ENCODE data around the gene ECHS1.

DNA sequence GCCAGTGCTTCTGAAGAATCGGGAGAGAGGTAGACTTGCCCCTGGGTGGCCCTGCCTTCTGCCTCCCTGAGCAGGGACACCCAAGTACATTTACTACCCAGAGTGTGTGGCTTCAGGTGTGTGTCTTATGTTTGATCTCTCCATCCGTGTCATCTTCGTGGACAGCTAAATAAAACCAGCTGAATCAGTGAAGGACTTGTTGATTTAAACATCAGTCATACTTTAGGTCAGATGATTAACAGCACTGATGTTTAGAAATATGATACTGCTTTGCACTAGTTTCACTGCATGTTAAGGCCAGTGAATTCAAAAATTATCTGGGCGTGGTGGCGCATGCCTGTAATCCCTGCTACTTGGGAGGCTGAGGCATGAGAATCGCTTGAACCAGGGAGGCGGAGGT is 24.8 kb upstream of the ECHS1 start:
- TF ChIP-seq, protein P1, sequence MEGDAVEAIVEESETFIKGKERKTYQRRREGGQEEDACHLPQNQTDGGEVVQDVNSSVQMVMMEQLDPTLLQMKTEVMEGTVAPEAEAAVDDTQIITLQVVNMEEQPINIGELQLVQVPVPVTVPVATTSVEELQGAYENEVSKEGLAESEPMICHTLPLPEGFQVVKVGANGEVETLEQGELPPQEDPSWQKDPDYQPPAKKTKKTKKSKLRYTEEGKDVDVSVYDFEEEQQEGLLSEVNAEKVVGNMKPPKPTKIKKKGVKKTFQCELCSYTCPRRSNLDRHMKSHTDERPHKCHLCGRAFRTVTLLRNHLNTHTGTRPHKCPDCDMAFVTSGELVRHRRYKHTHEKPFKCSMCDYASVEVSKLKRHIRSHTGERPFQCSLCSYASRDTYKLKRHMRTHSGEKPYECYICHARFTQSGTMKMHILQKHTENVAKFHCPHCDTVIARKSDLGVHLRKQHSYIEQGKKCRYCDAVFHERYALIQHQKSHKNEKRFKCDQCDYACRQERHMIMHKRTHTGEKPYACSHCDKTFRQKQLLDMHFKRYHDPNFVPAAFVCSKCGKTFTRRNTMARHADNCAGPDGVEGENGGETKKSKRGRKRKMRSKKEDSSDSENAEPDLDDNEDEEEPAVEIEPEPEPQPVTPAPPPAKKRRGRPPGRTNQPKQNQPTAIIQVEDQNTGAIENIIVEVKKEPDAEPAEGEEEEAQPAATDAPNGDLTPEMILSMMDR (conservative IDR thresholded peaks at IDR 0.05; ENCODE audit: low read depth in 2 of 2) = no peak
- TF ChIP-seq EZH2phosphoT487 (IDR thresholded peaks at IDR 0.05; ENCODE audit: unreplicated experiment) (no peak), POLR2AphosphoS5 (IDR thresholded peaks at IDR 0.05; ENCODE audit: low read depth) (no peak), EZH2 (IDR thresholded peaks at IDR 0.05; ENCODE audit: low read depth, unreplicated experiment) (no peak), CREB1 (CRISPR knock-in tag; IDR thresholded peaks at IDR 0.05; ENCODE audit: low read depth) (no peak), ZNF114 (CRISPR knock-in tag; IDR thresholded peaks at IDR 0.05) (no peak), ZNF331 (CRISPR knock-in tag; IDR thresholded peaks at IDR 0.05; ENCODE audit: low read depth) (no peak)
- TF ChIP-seq, protein P2, sequence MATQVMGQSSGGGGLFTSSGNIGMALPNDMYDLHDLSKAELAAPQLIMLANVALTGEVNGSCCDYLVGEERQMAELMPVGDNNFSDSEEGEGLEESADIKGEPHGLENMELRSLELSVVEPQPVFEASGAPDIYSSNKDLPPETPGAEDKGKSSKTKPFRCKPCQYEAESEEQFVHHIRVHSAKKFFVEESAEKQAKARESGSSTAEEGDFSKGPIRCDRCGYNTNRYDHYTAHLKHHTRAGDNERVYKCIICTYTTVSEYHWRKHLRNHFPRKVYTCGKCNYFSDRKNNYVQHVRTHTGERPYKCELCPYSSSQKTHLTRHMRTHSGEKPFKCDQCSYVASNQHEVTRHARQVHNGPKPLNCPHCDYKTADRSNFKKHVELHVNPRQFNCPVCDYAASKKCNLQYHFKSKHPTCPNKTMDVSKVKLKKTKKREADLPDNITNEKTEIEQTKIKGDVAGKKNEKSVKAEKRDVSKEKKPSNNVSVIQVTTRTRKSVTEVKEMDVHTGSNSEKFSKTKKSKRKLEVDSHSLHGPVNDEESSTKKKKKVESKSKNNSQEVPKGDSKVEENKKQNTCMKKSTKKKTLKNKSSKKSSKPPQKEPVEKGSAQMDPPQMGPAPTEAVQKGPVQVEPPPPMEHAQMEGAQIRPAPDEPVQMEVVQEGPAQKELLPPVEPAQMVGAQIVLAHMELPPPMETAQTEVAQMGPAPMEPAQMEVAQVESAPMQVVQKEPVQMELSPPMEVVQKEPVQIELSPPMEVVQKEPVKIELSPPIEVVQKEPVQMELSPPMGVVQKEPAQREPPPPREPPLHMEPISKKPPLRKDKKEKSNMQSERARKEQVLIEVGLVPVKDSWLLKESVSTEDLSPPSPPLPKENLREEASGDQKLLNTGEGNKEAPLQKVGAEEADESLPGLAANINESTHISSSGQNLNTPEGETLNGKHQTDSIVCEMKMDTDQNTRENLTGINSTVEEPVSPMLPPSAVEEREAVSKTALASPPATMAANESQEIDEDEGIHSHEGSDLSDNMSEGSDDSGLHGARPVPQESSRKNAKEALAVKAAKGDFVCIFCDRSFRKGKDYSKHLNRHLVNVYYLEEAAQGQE (IDR thresholded peaks at IDR 0.05; ENCODE audit: unreplicated experiment) = no peak
- TF ChIP-seq, protein P3, sequence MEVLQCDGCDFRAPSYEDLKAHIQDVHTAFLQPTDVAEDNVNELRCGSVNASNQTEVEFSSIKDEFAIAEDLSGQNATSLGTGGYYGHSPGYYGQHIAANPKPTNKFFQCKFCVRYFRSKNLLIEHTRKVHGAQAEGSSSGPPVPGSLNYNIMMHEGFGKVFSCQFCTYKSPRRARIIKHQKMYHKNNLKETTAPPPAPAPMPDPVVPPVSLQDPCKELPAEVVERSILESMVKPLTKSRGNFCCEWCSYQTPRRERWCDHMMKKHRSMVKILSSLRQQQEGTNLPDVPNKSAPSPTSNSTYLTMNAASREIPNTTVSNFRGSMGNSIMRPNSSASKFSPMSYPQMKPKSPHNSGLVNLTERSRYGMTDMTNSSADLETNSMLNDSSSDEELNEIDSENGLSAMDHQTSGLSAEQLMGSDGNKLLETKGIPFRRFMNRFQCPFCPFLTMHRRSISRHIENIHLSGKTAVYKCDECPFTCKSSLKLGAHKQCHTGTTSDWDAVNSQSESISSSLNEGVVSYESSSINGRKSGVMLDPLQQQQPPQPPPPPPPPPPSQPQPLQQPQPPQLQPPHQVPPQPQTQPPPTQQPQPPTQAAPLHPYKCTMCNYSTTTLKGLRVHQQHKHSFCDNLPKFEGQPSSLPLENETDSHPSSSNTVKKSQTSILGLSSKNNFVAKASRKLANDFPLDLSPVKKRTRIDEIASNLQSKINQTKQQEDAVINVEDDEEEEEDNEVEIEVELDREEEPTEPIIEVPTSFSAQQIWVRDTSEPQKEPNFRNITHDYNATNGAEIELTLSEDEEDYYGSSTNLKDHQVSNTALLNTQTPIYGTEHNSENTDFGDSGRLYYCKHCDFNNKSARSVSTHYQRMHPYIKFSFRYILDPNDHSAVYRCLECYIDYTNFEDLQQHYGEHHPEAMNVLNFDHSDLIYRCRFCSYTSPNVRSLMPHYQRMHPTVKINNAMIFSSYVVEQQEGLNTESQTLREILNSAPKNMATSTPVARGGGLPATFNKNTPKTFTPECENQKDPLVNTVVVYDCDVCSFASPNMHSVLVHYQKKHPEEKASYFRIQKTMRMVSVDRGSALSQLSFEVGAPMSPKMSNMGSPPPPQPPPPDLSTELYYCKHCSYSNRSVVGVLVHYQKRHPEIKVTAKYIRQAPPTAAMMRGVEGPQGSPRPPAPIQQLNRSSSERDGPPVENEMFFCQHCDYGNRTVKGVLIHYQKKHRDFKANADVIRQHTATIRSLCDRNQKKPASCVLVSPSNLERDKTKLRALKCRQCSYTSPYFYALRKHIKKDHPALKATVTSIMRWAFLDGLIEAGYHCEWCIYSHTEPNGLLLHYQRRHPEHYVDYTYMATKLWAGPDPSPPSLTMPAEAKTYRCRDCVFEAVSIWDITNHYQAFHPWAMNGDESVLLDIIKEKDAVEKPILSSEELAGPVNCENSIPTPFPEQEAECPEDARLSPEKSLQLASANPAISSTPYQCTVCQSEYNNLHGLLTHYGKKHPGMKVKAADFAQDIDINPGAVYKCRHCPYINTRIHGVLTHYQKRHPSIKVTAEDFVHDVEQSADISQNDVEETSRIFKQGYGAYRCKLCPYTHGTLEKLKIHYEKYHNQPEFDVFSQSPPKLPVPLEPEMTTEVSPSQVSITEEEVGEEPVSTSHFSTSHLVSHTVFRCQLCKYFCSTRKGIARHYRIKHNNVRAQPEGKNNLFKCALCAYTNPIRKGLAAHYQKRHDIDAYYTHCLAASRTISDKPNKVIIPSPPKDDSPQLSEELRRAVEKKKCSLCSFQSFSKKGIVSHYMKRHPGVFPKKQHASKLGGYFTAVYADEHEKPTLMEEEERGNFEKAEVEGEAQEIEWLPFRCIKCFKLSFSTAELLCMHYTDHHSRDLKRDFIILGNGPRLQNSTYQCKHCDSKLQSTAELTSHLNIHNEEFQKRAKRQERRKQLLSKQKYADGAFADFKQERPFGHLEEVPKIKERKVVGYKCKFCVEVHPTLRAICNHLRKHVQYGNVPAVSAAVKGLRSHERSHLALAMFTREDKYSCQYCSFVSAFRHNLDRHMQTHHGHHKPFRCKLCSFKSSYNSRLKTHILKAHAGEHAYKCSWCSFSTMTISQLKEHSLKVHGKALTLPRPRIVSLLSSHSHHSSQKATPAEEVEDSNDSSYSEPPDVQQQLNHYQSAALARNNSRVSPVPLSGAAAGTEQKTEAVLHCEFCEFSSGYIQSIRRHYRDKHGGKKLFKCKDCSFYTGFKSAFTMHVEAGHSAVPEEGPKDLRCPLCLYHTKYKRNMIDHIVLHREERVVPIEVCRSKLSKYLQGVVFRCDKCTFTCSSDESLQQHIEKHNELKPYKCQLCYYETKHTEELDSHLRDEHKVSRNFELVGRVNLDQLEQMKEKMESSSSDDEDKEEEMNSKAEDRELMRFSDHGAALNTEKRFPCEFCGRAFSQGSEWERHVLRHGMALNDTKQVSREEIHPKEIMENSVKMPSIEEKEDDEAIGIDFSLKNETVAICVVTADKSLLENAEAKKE (CRISPR knock-in tag; IDR thresholded peaks at IDR 0.05) = no peak

Data from GM23338 (cell line).